ENCODE data around the gene BCR.

BCR gene

DNA sequence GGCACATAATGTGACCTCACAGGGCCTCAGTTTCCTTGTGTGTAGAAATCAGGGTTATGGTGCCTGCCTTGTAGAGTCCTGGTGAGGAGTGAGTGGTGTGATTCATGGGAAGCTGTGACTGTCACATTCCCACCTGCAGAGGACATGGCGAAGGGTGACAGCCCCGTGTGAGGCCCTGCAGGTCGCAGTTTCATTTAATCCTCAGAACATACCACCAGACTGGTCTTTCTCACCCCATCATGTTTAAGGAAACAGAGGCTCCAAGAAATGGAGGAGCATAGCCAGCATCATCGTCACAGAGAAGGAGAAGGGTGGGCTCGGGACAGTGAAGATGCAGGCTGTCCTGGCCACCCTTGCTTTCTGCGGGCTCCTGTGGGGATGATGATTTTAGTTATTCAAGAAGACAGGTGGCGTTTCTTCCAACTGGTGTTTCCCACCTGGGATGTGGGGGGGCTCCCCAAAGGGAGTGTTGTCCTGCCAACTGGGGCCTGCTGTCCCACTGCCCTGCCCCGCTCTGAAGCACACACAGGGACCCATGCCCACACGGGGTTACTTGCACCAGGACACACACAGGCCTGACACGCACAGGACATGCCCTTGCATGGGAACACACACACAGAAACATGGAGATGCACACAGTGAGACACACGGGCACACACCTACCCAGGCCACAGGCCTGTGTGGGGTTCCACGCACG is 100.2 kb downstream of the BCR start:
- DNase-seq, result no peak

DNA sequence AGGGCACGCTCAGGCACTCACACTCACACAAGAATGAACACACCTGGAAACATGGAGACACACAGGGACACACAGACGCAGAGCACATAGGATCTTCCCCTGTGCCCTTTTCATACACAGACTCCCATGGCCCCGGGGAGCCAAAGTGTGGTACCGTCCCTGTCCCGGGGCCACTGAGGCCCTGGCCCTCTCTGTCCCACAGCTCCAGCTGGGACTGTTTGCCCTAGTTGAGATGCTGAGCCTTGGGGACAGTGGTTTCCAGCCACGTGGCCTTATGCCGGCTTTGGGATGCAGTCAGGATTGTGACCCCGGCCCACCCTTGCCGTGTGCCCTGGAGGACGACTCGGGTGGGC is 100.7 kb downstream of the BCR start:
- DNase-seq, result no peak

DNA sequence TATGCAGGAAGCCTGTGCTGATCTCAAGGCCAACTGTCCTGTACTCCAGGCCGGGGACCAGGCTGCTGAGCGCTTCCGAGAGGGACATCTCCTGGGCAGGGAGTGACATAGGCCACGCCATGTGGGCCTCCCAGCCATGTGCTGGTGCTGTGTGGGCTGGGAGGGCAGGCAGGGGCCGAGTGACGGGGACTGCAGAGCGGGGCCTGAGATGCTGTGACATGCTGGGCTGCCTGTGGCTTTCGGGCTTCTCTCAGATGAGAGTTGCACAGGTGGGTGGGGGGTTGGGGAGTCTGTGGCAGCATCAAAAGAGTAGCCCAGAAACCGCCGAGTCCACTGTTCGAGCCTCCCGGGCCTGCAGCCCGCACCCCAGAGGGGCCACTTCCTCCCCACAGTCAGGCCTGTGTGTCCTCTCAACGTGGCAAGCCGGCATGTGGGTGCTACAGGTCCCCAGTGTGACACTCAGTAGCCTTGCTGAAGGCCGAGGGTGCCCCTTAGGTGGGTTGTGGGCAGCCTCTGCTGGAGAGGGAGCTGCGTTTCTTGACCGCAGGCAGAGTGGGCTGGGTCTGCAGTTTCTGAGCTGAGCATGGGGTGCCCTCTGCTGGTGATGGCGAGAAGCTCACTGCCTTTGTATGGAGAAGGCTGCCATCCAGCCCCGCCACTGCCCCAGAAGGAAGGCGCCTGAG is 101.2 kb downstream of the BCR start:
- peak; percentile 91 for DNase-seq

DNA sequence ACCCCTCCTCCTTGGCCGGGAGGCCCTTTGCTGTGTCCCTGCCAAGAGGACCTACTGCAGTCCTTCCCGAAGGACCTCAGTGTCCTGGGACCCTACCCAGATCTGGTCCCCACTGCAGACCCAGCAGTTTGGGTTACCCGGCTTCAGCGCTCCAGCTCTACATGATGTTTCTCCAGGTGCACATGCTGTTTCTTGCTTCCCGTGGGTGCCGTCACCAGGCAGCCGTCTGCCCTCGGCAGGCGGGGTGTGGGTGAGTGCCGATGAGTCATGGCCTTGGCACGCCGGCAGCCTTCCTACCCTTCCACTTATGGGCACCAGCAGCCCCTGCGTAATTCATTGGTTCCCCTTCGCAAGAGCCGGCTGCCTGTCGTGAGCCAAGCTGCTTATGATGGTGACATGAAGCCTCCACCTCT is 101.8 kb downstream of the BCR start:
- DNase-seq, result no peak

DNA sequence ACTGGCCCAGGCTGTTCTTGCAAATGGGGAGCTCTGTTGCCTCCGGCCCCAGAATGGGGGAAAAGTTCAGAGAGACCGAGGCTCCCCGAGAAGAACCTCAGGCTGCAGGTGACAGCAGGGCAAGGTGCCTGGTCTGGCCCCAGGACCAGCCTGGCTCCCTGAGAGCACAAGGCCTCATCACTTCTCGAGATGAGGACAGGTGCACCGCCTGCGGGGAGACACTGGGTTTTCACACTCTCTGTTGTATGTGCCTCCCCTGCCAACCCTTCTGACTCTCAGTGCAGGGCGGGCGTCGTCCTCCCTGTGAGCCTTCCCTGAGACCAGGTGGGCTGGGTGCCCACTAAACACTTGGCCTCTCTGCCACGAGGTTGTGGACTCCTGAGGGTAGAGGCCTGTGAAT is 102.2 kb downstream of the BCR start:
- DNase-seq, result no peak

DNA sequence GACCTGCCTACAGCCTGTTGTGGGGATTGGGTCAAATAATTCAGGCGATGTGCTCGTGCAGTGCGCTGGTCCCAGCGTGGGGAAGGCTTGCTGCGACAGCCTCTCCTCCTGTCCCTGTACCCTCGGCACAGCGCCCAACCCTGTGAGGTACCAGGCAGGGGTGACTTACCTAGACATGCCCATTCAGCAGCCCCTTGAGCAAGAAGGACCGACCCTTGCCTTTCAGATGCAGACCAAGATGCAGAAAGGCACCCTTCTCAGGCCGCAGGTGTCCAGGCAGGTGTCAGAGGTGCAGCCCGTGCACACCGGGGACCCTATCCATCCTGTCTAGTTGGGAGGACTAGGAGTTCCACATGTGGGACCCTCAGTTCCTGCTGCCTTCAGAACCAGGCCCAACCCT is 102.7 kb downstream of the BCR start:
- DNase-seq, result no peak

DNA sequence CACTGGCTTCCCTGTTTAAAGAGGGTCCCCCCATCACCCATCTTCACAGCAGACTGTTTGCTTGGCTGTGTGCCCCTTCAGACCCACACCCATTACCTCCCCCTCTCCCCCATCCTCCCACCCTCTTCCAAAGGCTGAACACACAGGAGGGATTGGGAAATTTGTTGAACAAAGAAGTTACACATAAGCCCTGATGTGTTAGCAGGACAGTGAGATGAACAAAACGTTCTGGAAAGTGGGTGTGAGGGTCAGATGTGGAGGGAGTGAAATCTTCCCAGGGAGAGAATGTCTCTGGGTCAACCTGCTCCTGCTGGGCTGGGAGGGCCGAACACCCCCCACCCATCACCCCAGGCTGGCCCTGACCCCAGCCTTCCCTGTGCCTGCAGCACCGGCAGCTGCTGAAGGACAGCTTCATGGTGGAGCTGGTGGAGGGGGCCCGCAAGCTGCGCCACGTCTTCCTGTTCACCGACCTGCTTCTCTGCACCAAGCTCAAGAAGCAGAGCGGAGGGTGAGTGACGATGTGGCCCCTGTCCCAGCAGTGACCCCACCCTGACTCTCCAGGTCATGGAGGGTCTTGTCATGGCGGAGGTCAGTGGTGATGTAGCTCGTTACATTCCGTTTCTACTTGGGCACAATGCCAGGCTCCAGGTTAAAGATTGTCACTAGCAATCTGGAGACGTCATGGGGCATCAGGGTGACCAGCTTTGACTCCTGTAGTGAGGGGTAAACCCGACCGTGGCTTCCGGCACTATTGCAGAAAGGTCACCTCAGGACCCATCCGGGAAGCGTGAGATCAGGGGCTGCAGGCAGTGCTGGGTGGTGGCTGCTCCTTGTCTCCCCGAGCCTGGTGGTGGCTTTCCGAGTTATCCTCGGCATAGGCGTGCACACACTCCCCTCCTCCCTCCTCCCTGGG is 103.5 kb downstream of the BCR start:
- DNase-seq, result no peak

DNA sequence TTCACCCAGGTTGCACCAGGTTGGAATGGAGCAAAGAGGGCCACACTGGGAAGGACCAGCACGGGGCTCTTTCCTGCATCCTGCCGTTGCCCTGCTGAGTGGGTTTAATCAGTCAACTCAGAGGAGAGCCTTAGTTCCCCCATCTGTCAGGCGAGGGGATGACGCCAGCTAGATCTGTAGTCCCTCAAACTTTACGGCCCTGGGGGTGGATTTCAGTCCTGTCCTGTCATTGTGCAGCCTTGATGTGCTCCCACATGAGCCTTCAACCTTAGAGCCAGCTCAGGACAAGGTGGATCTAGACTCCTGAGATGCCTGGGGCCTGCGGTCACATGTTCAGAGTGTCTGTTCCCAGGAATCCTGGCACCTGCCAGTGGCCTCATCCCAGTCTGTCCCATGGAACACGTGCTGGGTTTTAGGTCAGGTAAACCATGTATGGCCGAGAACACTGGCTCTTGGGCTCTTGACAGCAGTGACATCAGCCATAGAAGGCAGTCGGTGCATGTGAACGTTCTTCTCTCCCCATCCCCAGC is 104.3 kb downstream of the BCR start:
- no peak for DNase-seq

DNA sequence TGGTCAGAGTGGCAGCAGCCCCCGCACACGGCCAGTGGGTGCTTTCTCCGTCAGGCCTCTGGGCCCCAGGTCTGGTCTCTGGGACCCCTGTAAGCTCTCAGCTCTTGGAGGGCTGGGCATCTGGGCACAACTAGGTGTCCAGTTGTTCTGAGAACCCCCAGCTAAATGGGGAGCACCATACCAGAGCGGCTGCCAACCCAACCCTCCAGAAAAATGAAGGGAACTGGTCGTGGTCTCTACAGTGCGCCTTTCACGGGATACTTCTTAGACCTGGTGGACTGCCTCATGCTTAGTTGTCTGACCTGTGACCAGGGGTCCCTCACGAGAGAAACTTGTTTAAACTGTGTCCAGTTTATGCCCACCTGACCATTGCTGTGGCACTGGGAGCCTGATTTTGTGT is 104.9 kb downstream of the BCR start:
- DNase-seq, result no peak

DNA sequence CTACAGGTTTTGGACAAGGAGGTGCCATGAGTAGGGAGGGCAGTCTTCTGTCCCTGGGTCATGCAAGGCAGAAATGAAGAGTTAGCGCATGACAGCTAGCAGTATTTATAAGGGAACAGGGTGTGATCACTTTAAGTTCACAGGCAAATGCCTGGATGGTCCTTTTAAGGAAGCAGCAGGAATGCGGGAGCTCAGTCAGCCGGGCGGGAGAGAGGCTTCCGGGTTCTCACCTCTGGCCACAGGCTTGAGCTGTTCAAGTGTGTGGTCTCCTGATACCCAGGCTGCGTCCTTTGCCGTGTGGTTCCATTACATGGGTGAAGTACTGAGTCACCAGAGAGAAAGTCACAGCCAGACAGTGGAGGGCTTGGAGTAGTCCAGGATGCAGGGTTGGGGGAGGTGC is 105.4 kb downstream of the BCR start:
- DNase-seq, result no peak

DNA sequence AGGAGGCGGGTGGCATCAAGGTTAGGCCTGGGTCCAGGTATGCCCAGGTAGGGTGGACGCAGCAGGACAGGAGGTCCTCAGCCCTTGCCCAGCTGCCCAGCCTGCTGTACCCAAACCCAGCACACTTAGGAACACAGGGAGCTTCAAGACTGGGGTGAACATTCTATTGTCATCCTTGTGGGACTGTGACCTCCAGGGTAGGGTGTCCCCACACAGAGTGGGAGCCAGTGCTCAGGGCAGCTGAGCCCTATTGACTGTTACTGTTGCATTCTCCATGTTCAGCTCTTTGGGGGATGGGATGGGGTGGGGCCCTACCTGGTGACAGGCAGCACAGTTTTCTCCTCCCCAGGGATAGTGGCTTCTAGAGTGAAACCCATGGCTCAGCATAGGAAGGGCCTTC is 106.0 kb downstream of the BCR start:
- DNase-seq, result no peak

DNA sequence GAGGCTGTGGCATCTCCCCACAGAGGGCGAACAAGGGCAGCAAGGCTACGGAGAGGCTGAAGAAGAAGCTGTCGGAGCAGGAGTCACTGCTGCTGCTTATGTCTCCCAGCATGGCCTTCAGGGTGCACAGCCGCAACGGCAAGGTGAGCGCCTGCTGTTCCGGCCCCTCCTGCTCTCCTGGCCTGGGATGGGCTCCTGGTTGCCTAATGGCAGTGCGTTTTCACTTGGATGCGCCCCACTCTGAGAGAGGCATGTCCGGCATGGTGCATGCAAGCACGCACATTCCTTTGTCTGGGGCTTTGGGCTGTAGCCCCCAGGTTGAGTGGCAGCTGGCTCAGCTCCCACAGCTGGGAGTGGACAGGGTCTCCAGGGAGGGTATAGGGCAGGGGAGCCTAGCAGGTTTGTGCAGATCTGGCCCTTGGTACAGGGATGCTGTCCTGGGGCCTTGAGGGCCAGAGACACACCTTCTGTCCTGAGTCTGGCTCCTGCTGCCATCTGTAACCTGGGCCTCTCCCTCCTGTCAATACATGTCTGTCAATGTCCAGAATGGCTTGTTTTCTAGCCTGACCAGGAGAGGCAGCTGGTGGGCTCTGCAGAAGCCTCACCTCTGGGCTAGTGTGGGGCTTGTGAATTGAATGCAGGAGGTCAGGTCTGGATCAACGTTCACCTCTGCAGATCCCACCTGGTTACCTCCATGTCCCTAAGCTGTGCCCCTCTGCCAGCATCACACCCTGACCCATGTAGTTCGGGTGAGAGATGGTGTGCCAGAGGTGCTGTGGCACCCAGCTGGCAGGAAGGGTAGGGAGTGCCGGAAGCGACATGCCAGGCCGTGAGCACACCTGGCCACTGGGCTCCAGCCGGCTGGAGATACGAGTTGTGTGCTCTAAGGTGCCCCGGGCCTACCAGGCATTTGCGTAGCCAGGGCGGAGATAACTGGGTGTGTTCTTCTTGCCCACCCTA is 107.1 kb downstream of the BCR start:
- DNase-seq, result no peak

DNA sequence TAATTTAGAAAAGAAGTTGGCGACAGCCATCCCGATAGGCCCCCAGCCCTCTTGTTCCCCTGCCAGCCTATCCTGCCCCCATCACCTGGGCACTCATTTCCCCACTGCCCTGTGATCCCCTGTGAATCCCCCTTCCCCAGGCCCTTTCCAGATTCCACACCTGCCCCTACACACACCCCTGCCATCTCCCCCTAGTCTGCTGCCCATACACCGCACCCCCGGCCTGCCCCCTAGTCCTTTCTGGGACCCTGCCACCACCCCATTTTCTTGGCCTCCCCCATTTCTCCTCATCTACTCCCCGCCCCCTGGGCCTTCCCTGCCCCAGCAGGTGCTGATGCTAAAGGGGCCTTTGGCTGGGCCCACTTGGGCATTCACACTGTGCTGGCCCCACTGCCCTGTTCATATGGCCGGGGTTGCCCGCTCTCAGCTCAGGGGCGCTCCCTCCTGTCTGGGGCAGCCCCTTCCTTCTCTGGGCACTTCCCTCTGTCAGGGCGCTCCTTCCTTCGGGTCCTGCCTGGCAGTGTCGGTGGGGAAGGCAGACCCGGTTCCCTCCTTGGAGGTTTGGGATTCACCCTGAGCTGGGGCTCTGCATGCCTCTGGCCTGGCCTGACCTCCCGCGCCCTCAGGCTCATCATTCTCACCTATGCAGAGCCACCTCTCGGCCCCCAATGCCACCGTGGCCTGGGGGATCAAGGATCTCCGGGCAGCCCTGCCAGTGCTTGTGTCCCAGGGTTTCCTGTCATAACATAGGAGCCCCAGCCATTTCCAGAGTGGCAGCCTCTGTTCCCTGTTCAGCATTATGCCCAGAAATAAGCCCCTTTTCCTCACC is 108.2 kb downstream of the BCR start:
- no peak for DNase-seq

DNA sequence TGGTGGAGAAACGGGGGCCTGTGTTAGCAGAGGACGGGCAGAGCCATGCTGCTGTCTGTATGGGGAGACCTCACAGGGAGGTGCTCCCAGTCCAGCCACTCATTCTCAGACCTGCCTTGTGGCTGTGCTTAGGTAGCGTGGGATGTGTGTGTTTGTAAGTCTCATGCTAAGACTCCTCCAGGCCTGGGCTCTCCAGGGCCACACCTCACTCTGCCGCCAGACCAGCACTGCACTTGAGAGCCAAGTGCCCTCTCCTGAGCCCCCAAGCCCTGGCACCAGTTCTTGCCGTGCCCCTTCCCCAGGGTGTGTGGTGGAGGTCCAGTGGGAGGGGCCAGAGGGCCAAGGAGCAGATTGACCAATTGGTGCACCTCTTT is 108.8 kb downstream of the BCR start:
- DNase-seq, result no peak

DNA sequence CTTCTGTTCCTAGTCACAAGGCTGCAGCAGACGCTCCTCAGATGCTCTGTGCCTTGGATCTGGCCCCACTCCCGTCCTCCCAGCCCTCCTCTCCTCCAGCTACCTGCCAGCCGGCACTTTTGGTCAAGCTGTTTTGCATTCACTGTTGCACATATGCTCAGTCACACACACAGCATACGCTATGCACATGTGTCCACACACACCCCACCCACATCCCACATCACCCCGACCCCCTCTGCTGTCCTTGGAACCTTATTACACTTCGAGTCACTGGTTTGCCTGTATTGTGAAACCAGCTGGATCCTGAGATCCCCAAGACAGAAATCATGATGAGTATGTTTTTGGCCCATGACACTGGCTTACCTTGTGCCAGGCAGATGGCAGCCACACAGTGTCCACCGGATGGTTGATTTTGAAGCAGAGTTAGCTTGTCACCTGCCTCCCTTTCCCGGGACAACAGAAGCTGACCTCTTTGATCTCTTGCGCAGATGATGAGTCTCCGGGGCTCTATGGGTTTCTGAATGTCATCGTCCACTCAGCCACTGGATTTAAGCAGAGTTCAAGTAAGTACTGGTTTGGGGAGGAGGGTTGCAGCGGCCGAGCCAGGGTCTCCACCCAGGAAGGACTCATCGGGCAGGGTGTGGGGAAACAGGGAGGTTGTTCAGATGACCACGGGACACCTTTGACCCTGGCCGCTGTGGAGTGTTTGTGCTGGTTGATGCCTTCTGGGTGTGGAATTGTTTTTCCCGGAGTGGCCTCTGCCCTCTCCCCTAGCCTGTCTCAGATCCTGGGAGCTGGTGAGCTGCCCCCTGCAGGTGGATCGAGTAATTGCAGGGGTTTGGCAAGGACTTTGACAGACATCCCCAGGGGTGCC is 109.8 kb downstream of the BCR start:
- DNase-seq, result peak; percentile 81

DNA sequence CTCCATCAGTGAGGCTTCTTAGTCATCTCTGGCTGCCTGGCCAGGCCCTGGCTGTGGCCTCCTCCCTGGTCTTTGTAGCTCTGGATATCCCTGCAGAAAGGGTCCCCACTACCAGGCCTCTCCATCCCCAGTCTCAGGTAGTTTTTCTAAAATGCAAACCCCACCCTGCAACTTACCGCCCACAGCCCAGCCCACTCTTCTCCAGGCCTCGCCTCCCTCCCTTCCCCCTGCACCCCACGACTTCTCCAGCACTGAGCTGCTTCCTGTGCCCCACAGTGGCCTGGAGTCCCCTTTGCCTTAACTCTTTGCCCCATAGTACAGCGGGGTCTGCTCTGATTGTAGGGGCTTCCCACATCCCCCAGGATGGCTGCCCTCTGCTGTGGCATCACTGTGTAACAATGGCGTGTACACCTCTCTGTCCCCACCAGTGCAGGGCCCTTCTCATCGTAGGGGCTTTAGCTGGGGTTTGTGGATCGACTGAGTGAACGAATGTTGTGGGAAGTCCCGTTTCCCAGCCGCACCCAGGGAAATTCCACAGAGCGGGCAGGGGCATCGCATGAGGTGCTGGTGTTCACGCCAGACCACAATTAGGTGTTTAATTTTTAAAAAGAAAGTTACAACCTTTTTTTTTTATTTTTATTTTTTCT is 111.6 kb downstream of the BCR start:
- no peak for DNase-seq

DNA sequence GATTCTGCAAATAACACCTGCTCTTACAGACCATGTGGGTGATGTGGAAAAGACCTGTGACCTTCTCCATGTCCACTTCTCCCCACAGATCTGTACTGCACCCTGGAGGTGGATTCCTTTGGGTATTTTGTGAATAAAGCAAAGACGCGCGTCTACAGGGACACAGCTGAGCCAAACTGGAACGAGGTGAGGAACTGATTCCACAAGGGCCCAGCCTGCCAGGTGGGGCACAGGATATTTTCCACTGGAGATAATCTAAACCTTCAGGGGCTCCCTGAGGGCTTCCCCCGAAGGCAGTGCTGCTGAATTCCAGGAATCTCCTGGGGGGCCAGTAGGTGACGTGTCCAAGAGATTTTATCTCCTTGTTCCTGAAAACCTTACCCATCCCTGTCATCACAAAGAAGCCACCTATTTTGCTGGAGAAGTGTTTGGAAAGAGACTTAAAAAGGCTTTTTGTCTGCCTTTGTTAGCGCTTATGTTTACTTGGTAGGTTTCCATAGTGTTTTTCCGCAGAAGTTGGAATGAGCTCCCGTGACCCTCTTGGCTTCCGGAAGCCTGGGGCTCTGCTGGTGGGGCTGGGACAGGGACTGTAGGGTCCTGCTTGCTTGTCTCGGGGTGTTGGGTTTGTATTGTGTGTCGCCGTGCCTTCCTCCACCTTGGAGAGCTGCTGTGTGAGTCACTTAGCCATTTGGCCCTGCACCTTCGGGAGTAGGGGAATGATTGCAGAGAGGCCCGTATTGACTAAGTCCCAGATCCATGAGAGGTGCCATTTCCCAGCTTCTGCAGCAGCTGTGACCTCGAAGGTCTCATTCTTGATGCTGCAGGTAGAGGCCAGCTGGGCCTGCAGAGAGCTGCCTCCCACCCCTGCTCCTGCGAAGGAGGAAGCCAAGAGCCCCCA is 112.4 kb downstream of the BCR start:
- no peak for DNase-seq

DNA sequence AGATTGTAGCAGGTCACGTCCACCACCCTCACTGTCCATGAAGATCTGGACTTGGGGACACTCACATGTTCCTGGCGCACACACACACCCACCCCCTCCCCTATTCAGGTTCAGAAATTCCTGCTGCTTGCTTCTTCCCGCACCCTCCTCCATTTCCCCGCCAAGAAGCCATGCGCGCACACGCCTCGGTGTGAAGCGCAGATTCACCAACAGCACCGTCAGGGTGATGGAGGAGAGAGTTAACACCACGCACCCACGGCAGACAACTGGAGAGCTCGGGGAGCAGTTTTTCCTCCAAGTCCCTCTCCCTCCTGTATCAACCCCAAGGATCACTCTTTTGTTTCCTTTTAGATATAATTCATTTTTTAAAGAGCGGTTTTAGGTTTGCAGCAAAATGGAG is 113.4 kb downstream of the BCR start:
- no peak for DNase-seq

DNA sequence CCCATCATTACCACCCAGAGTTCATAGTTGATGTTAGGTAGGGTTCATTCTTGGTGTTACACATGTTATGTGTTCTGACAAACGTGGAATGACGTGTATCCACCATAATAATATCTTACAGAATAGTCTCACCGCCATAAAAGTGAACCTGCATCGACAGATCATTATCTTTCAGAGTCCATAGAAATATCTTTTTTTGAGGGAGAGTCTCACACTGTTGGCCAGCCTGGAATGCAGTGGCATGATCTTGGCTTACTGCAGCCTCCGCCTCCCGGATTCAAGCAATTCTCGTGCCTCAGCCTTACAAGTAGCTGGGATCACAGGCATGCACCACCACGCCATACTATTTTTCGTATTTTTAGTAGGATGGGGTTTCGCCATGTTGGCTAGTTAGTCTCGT is 113.9 kb downstream of the BCR start:
- DNase-seq, result no peak

Measured in islet precursor cell (in vitro differentiated cells).